ENCODE data around the gene TXNRD3. TPM values are rescaled to one million over a fixed set of nuclear protein-coding genes. Genes with fewer than 3 reads are reported as not detected.

The TXNRD3 gene
- total RNA-seq, 1 experiment from 2014 or later, result 7.8 TPM

GRCh38 chr3:126685021-126685420, 30.1 kb upstream of the TXNRD3 start:
- Histone ChIP-seq H3K4me2 (ENCODE audit: low read length) (no peak overlapping the region), H3K9me3 (ENCODE audit: low read length) (no peaks in the 10 kb centered on the region), H3K36me3 (ENCODE audit: low read depth, low read length) (no peaks in the 10 kb centered on the region), H3K9me2 (replicated peaks; ENCODE audit: low read length) (no peaks in the 10 kb centered on the region), H4K20me1 (ENCODE audit: low read length) (no peaks in the 10 kb centered on the region), H3K9ac (ENCODE audit: low read length) (no peak overlapping the region), H2AFZ (ENCODE audit: low read length) (no peak overlapping the region), H3F3A (ENCODE audit: low read length, unreplicated experiment) (no peaks in the 10 kb centered on the region), H3K4me1 (ENCODE audit: insufficient read depth, low read length) (no peaks in the 10 kb centered on the region), H3K4me3 (ENCODE audit: low read length) (no peak overlapping the region), H3K79me2 (ENCODE audit: low read length) (no peaks in the 10 kb centered on the region), H3K27me3 (ENCODE audit: low read length) (no peaks in the 10 kb centered on the region), H3K27ac (ENCODE audit: low read length) (no peak overlapping the region)
- no peak for DNase-seq
- intact Hi-C loops (cut with micrococcal nuclease), result no loop called here
- TF ChIP-seq EZH2phosphoT487 (IDR thresholded peaks at IDR 0.05; ENCODE audit: borderline replicate concordance, low read length) (no peak), CTCF (conservative IDR thresholded peaks at IDR 0.05; ENCODE audit: low read depth, low read length) (no peak), EZH2 (IDR thresholded peaks at IDR 0.05; ENCODE audit: low read length, unreplicated experiment) (no peak)
- no peak for ATAC-seq
- BruUV-seq (replicated peaks), result no TSS peak
- CTCF ChIA-PET, result no interaction called here
- POLR2A ChIA-PET (ENCODE audit: unreplicated experiment), result no interaction called here

GRCh38 chr3:126684218-126684751, 29.4 kb upstream of the TXNRD3 start:
- CTCF ChIA-PET, result no interaction called here

More at GRCh38 chr3:126684218-126684751, 29.4 kb upstream of the TXNRD3 start:
- no peak for ATAC-seq
- Histone ChIP-seq H3K4me2 (ENCODE audit: low read length) (no peak overlapping the region), H3K27me3 (ENCODE audit: low read length) (no peaks in the 10 kb centered on the region), H4K20me1 (ENCODE audit: low read length) (no peaks in the 10 kb centered on the region), H3K27ac (ENCODE audit: low read length) (no peak overlapping the region), H3K9me2 (replicated peaks; ENCODE audit: low read length) (no peaks in the 10 kb centered on the region), H3K4me3 (ENCODE audit: low read length) (no peak overlapping the region), H2AFZ (ENCODE audit: low read length) (no peak overlapping the region), H3K9me3 (ENCODE audit: low read length) (no peaks in the 10 kb centered on the region), H3K79me2 (ENCODE audit: low read length) (no peaks in the 10 kb centered on the region), H3K9ac (ENCODE audit: low read length) (no peak overlapping the region), H3K36me3 (ENCODE audit: low read depth, low read length) (no peaks in the 10 kb centered on the region), H3F3A (ENCODE audit: low read length, unreplicated experiment) (no peaks in the 10 kb centered on the region), H3K4me1 (ENCODE audit: insufficient read depth, low read length) (no peaks in the 10 kb centered on the region; the same call in 1 of the 2 replicates)
- intact Hi-C loops (cut with micrococcal nuclease), result no loop called here
- BruUV-seq (replicated peaks), result no TSS peak
- POLR2A ChIA-PET (ENCODE audit: unreplicated experiment), result interaction anchor here (0.7 kb wide), 1 partner anchor 69 kb away, joined by 33 read pairs; no protein-coding TSS in a partner anchor
- no peak for DNase-seq
- TF ChIP-seq CTCF (conservative IDR thresholded peaks at IDR 0.05; ENCODE audit: low read depth, low read length) (no peak), EZH2phosphoT487 (IDR thresholded peaks at IDR 0.05; ENCODE audit: borderline replicate concordance, low read length) (no peak), EZH2 (IDR thresholded peaks at IDR 0.05; ENCODE audit: low read length, unreplicated experiment) (no peak)

Data from PC-3 (cell line).